AG04449 (cell line): ENCODE data around the gene TCEA3.
A peak's percentile ranks its signal among the peaks of the same experiment; 100 is the strongest.

Source experiments
- CTCF ChIA-PET: fragments of 350-600 bp; formaldehyde crosslinking; extraction: SDS; loops from one replicate; lab custom pipeline; 2021; ENCODE audit warnings: antibody characterized with exemption; lab: Yijun Ruan, JAX
- POLR2A ChIA-PET: fragments of 400-600, 350-600 bp; formaldehyde crosslinking; extraction: SDS; loops from one replicate; lab custom pipeline; 2020; ENCODE audit warnings: antibody characterized with exemption, inconsistent platforms; lab: Yijun Ruan, JAX
- DNase-seq: peaks from one replicate; pipeline ENCODE4 v3.0.0-alpha.2; 2010; ENCODE audit warnings: low read depth, low spot score
- H3K4me3 ChIP-seq: 2 replicates; pipeline ENCODE4 v1.5.1; 2011; ENCODE audit warnings: low read depth, mild to moderate bottlenecking, control low read depth, low read length
- CTCF ChIP-seq: IDR thresholded peaks from one replicate; pipeline ENCODE4 v1.5.1; 2011; ENCODE audit warnings: mild to moderate bottlenecking, moderate library complexity, low read length, control low read depth, inconsistent platforms; ENCODE audit not compliant: insufficient read depth; ENCODE audit errors: missing control alignments

Gene TCEA3

GRCh38 chr1:23345920-23346319, 78.6 kb downstream of the TCEA3 start:
- ChIA-PET CTCF (interaction anchor here (0.8 to 1.2 kb wide), 2 partner anchors 16 to 197 kb away, joined by 3 read pairs; no protein-coding TSS in a partner anchor), POLR2A (no interaction called here)
- no peak for TF ChIP-seq CTCF
- no peak overlapping the region for H3K4me3 ChIP-seq
- no peak for DNase-seq

- no peak for TF ChIP-seq CTCF
- POLR2A ChIA-PET, result interaction anchor here (0.8 to 1.6 kb wide), 12 partner anchors 8 to 214 kb away, joined by 3 to 30 read pairs (median 6); partner anchors contain the start of gene ASAP3
- no peak for DNase-seq
- CTCF ChIA-PET, result interaction anchor here (1.2 to 1.8 kb wide), 2 partner anchors 13 to 17 kb away, joined by 3 to 6 read pairs; no protein-coding TSS in a partner anchor
- peak overlapping the region; percentile 57 for H3K4me3 ChIP-seq
Observed at GRCh38 chr1:23344987-23345472, 79.5 kb downstream of the TCEA3 start.

DNA sequence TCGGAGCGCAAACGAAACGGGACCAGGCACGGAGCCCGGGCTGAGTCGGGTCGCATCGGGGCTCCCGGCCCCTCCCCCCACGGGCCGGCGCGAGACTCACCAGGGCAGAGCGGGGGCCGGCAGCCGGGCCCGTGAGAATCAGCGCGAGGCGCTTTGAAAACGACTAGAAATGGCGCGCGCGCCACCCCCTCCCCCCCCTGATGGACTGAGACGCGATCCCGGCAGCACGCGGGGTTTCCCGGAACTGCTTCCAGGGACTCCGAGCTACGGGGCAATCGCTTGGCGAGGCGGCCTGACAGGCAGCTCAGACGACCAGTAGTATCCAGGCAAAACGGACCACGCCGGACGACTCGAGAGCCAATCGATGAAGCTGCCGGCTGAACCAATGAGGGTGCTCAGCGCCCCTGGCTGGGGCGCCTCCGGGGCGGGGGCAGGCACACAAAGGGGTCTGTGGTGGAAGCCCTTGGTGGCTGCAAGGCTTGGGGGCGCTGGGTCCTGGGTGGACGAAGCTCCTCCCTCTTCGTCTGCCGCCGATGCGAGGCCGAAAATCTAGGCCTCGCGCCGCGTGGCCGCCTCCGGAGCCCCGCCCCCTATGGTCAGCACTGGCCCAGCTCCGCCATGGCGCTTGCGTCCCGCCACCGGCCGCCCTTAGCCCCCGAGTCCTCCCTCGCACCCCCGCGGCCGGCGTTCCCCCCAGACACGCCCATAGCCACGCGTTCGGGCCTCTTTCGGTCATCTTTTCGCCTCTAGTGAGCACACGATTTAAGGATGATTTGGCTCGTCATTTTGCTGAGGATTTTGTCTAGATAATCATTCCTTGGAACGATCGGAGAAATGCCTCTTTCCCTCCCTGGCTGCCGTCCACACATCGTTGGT, 80.2 kb downstream of the TCEA3 start, which contains the start of gene HNRNPR:
Gene HNRNPR, minus strand, starts transcription at position 174 of the 876 bp plus-strand sequence. CDS start 3,276 bp downstream, outside the sequence.
- H3K4me3 ChIP-seq, result peak within 1 kb of the TSS; percentile 63
- peak; percentile 100 for DNase-seq
- ChIA-PET CTCF (interaction anchor here (0.7 to 1.8 kb wide), 7 partner anchors 10 to 78 kb away, joined by 3 to 6 read pairs (median 4); no protein-coding TSS in a partner anchor), POLR2A (interaction anchor here (0.6 to 1.6 kb wide), 19 partner anchors 9 to 215 kb away, joined by 3 to 30 read pairs (median 4); partner anchors contain the start of genes ASAP3 and ZNF436)
- no peak for TF ChIP-seq CTCF

GRCh38 chr1:23343221-23344110, 81.1 kb downstream of the TCEA3 start:
- ChIA-PET CTCF (interaction anchor here (0.7 to 1.8 kb wide), 5 partner anchors 11 to 79 kb away, joined by 3 to 6 read pairs (median 5); no protein-coding TSS in a partner anchor), POLR2A (interaction anchor here (0.6 to 1.6 kb wide), 12 partner anchors 10 to 552 kb away, joined by 3 to 30 read pairs (median 6); partner anchors contain the start of gene ZNF436)
- H3K4me3 ChIP-seq, result peak overlapping the region; percentile 63
- no peak for TF ChIP-seq CTCF
- peak; percentile 31 for DNase-seq

- peak overlapping the region; percentile 63 for H3K4me3 ChIP-seq
- ChIA-PET CTCF (interaction anchor here (1.0 to 1.3 kb wide), 3 partner anchors 13 to 64 kb away, joined by 3 to 7 read pairs (median 5); no protein-coding TSS in a partner anchor), POLR2A (interaction anchor here (0.7 to 1.4 kb wide), 3 partner anchors 61 to 83 kb away, joined by 3 to 6 read pairs (median 3); no protein-coding TSS in a partner anchor)
- no peak for TF ChIP-seq CTCF
- no peak for DNase-seq
Observed at GRCh38 chr1:23341931-23342692, 82.4 kb downstream of the TCEA3 start.
